H1 (cell line): ENCODE data around the gene INA. TPM values are rescaled to one million over a fixed set of nuclear protein-coding genes. Genes with fewer than 3 reads are reported as not detected.
A peak's percentile ranks its signal among the peaks of the same experiment; 100 is the strongest.

ENCODE experiments used
- CTCF ChIA-PET: fragments of 300-600 bp; sonication (Branson Sonifier 250); formaldehyde crosslinking; loops from one replicate; lab custom pipeline; 2021; ENCODE audit not compliant: partially characterized antibody; lab: Charles Lee
- POLR2A ChIA-PET: fragments of 300-600 bp; sonication (Branson Sonifier 250); formaldehyde crosslinking; loops from one replicate; lab custom pipeline; 2021; ENCODE audit warnings: inconsistent platforms; ENCODE audit not compliant: partially characterized antibody; lab: Charles Lee
- DNase-seq, 2 experiments: peaks; one replicate each; pipeline versions ENCODE4 v3.0.0 to v3.0.0-alpha.2; 2010 to 2022; ENCODE audit warnings: low spot score in 2 of 2, low read depth in 1 of 2, mixed read lengths in 1 of 2
- FAIRE-seq: peaks from 2 replicates; lab custom pipeline; 2011; peaks lifted over from hg19 to GRCh38; lab: Jason Lieb, UNC
- H2AFZ ChIP-seq: 2 replicates; pipeline ENCODE4 v1.8.1; 2012; ENCODE audit warnings: low read length, inconsistent platforms
- H2AK5ac ChIP-seq: 2 replicates; pipeline ENCODE4 v1.6.1; 2013; ENCODE audit warnings: low read depth, low read length
- H2BK120ac ChIP-seq: replicated peaks from 2 replicates; pipeline ENCODE3; 2013; ENCODE audit warnings: low read depth, low read length, inconsistent platforms
- H2BK12ac ChIP-seq: 2 replicates; pipeline ENCODE4 v1.6.1; 2013; ENCODE audit warnings: low read depth, low read length
- H2BK15ac ChIP-seq: 2 replicates; pipeline ENCODE4 v1.6.1; 2013; ENCODE audit warnings: low read length
- H2BK20ac ChIP-seq: 2 replicates; pipeline ENCODE4 v1.6.1; 2013; ENCODE audit warnings: low read length
- H2BK5ac ChIP-seq: 2 replicates; pipeline ENCODE4 v1.6.1; 2013; ENCODE audit warnings: low read depth, low read length
- H3K14ac ChIP-seq: 2 replicates; pipeline ENCODE4 v1.6.1; 2013; ENCODE audit warnings: inconsistent platforms; ENCODE audit not compliant: insufficient read length
- H3K18ac ChIP-seq: 2 replicates; pipeline ENCODE4 v1.6.1; 2013; ENCODE audit warnings: low read length; ENCODE audit errors: extremely low read depth
- H3K23ac ChIP-seq: 2 replicates; pipeline ENCODE4 v1.6.1; 2013; ENCODE audit warnings: inconsistent platforms; ENCODE audit not compliant: insufficient read length
- H3K23me2 ChIP-seq: 2 replicates; pipeline ENCODE4 v1.6.1; 2013; ENCODE audit warnings: low read depth, low read length
- H3K27ac ChIP-seq: 2 replicates; pipeline ENCODE4 v1.6.1; 2011; ENCODE audit warnings: low read depth, low read length, inconsistent platforms
- H3K27me3 ChIP-seq, 4 experiments: replicated peaks in 1 of 4; 1 replicate in 1 of 4; 2 replicates in 3 of 4; pipeline versions ENCODE4 v1.6.1 to v1.8.1; 2011 to 2013; ENCODE audit warnings: low read length in 3 of 4, mild to moderate bottlenecking in 3 of 4, inconsistent platforms in 2 of 4, mixed read lengths in 2 of 4, moderate library complexity in 1 of 4; ENCODE audit not compliant: control insufficient read depth in 3 of 4, insufficient read depth in 3 of 4; ENCODE audit errors: extremely low read depth in 1 of 4
- H3K36me3 ChIP-seq, 4 experiments: 2 replicates each; pipeline versions ENCODE4 v1.6.1 to v1.8.1; 2011 to 2013; ENCODE audit warnings: mild to moderate bottlenecking in 4 of 4, low read length in 3 of 4, moderate library complexity in 2 of 4, control low read depth in 1 of 4, inconsistent platforms in 1 of 4; ENCODE audit not compliant: insufficient read depth in 4 of 4, control insufficient read depth in 2 of 4
- H3K4ac ChIP-seq: replicated peaks from 2 replicates; pipeline ENCODE3; 2013; ENCODE audit warnings: low read length, low read depth, mixed read lengths, inconsistent platforms; ENCODE audit not compliant: insufficient read length
- H3K4me1 ChIP-seq, 4 experiments: replicated peaks in 1 of 4; 1 replicate in 1 of 4; 2 replicates in 3 of 4; pipeline versions ENCODE4 v1.6.1 to v1.8.1; 2011 to 2013; ENCODE audit warnings: low read length in 3 of 4, inconsistent platforms in 2 of 4, mixed read lengths in 1 of 4; ENCODE audit not compliant: insufficient read depth in 4 of 4, control insufficient read depth in 3 of 4
- H3K4me2 ChIP-seq, 2 experiments: 2 replicates each; pipeline versions ENCODE4 v1.6.1 to v1.8.1; 2011 to 2013; ENCODE audit warnings: low read depth in 2 of 2, low read length in 2 of 2, control low read depth in 1 of 2, inconsistent platforms in 1 of 2, mild to moderate bottlenecking in 1 of 2; ENCODE audit not compliant: insufficient read depth in 1 of 2
- H3K4me3 ChIP-seq, 4 experiments: fragments of 200-600, 300-600 bp in 1 of 4; sonication (generic), shearing (Covaris generic), sonication (Bioruptor Twin) in 1 of 4; 2 replicates each; pipeline versions ENCODE4 v1.5.1 to v1.8.1; 2011 to 2016; ENCODE audit warnings: low read length in 4 of 4, low read depth in 3 of 4, control low read depth in 2 of 4, inconsistent platforms in 2 of 4, mild to moderate bottlenecking in 2 of 4, mixed read lengths in 1 of 4, moderate library complexity in 1 of 4; ENCODE audit not compliant: insufficient read depth in 2 of 4; ENCODE audit errors: extremely low read depth in 1 of 4
- H3K56ac ChIP-seq: replicated peaks from 2 replicates; pipeline ENCODE3; 2013; ENCODE audit warnings: low read depth, mild to moderate bottlenecking, mixed read lengths, low read length, inconsistent platforms; ENCODE audit not compliant: insufficient read length
- H3K79me1 ChIP-seq: 2 replicates; pipeline ENCODE4 v1.6.1; 2013; ENCODE audit warnings: low read depth, low read length, control low read depth
- H3K79me2 ChIP-seq, 2 experiments: 2 replicates each; pipeline versions ENCODE4 v1.6.1 to v1.8.1; 2012 to 2013; ENCODE audit warnings: low read length in 2 of 2, mild to moderate bottlenecking in 2 of 2, inconsistent platforms in 1 of 2; ENCODE audit not compliant: insufficient read depth in 2 of 2, control insufficient read depth in 1 of 2
- H3K9ac ChIP-seq, 4 experiments: replicated peaks in 1 of 4; 1 replicate in 1 of 4; 2 replicates in 3 of 4; pipeline versions ENCODE4 v1.6.1 to v1.8.1; 2011 to 2013; ENCODE audit warnings: low read depth in 3 of 4, low read length in 3 of 4, control low read depth in 2 of 4, mild to moderate bottlenecking in 2 of 4, moderate library complexity in 2 of 4, inconsistent platforms in 1 of 4; ENCODE audit errors: extremely low read depth in 1 of 4
- H3K9me3 ChIP-seq, 2 experiments: 2 replicates each; pipeline versions ENCODE4 v1.6.1 to v1.8.1; 2012 to 2013; ENCODE audit warnings: mild to moderate bottlenecking in 2 of 2, moderate library complexity in 2 of 2, control low read depth in 1 of 2, inconsistent platforms in 1 of 2, low read depth in 1 of 2, low read length in 1 of 2, mixed read lengths in 1 of 2; ENCODE audit not compliant: insufficient read depth in 2 of 2
- H4K20me1 ChIP-seq, 2 experiments: replicated peaks in 1 of 2; 2 replicates each; pipeline versions ENCODE3 to v1.8.1; 2011 to 2013; ENCODE audit warnings: inconsistent platforms in 2 of 2, low read length in 2 of 2, mild to moderate bottlenecking in 1 of 2; ENCODE audit not compliant: insufficient read depth in 2 of 2, control insufficient read depth in 1 of 2
- H4K5ac ChIP-seq: 2 replicates; pipeline ENCODE4 v1.6.1; 2013; ENCODE audit warnings: low read length, low read depth, mixed read lengths, inconsistent platforms; ENCODE audit not compliant: insufficient read length
- H4K8ac ChIP-seq: 2 replicates; pipeline ENCODE4 v1.8.0; 2013; ENCODE audit warnings: mild to moderate bottlenecking, moderate library complexity, low read length, inconsistent platforms; ENCODE audit not compliant: insufficient read depth; ENCODE audit errors: extremely low read depth
- H4K91ac ChIP-seq: replicated peaks from 2 replicates; pipeline ENCODE3; 2013; ENCODE audit warnings: low read length, mixed read lengths, inconsistent platforms; ENCODE audit not compliant: insufficient read length
- EZH2 ChIP-seq: fragments of 200-600 bp; sonication (generic); IDR thresholded peaks from 2 replicates; pipeline ENCODE4 v1.7.1; 2012; ENCODE audit warnings: low read depth, mild to moderate bottlenecking, moderate library complexity, low read length, inconsistent platforms; ENCODE audit not compliant: severe bottlenecking
- FOSL1 ChIP-seq: IDR thresholded peaks from 2 replicates; pipeline ENCODE4 v1.6.1; 2011; ENCODE audit warnings: mild to moderate bottlenecking, low read depth, low read length, moderate library complexity; ENCODE audit not compliant: insufficient read depth
- GABPA ChIP-seq: IDR thresholded peaks from 2 replicates; pipeline ENCODE4 v1.6.1; 2011; ENCODE audit warnings: mild to moderate bottlenecking, low read length, moderate library complexity, borderline replicate concordance; ENCODE audit not compliant: insufficient read depth
- KDM1A ChIP-seq: fragments of 200-600, 300-600 bp; sonication (generic); IDR thresholded peaks from 2 replicates; pipeline ENCODE4 v1.7.1; 2016; ENCODE audit warnings: mild to moderate bottlenecking, low read length, borderline replicate concordance
- RAD21 ChIP-seq, 2 experiments: IDR thresholded peaks in 1 of 2; conservative IDR thresholded peaks in 1 of 2; 2 replicates each; pipeline ENCODE4 v1.6.1; 2011; ENCODE audit warnings: low read depth in 2 of 2, low read length in 2 of 2, improper control_type of control experiment in 1 of 2, inconsistent platforms in 1 of 2, mild to moderate bottlenecking in 1 of 2, moderate library complexity in 1 of 2
- RXRA ChIP-seq: IDR thresholded peaks from 2 replicates; pipeline ENCODE4 v1.6.1; 2011; ENCODE audit warnings: low read depth, mild to moderate bottlenecking, low read length, moderate library complexity; ENCODE audit not compliant: insufficient read depth
- SIX5 ChIP-seq: IDR thresholded peaks from 2 replicates; pipeline ENCODE4 v1.6.1; 2011; ENCODE audit warnings: mild to moderate bottlenecking, low read depth, low read length
- SP1 ChIP-seq: IDR thresholded peaks from 2 replicates; pipeline ENCODE4 v1.6.1; 2011; ENCODE audit warnings: low read depth, low read length
- TAF7 ChIP-seq: optimal IDR thresholded peaks from 2 replicates; pipeline ENCODE3; 2011; ENCODE audit warnings: low read depth, mild to moderate bottlenecking, inconsistent platforms, low read length, moderate library complexity, borderline replicate concordance
- USF2 ChIP-seq: IDR thresholded peaks from 2 replicates; pipeline ENCODE4 v1.6.1; 2011; ENCODE audit warnings: low read length, improper control_type of control experiment
- WGBS, 2 experiments: shearing (Covaris generic) in 1 of 2; methylation state at CpG; one replicate each; pipeline versions ENCODE4 v1.1.6 to v1.1.7; 2013 to 2015; ENCODE audit warnings: low lambda C conversion rate in 2 of 2, mixed read lengths in 2 of 2, inconsistent platforms in 1 of 2, low coverage in 1 of 2, missing lambda C conversion rate in 1 of 2; ENCODE audit not compliant: insufficient replicate concordance in 2 of 2, insufficient coverage in 1 of 2, insufficient read length in 1 of 2; ENCODE audit errors: extremely low coverage in 1 of 2, missing lambda C conversion rate in 1 of 2; 5-methylcytosine and 5-hydroxymethylcytosine counted together
- polyA plus RNA-seq, 7 experiments: library from polyadenylated mRNA; depleted of rRNA in 3 of 7; stranded (reverse) in 5 of 7; unstranded in 2 of 7; fragments of >200 nt in 5 of 7; fragments of 200-250 nt in 2 of 7; gene quantifications; 1 replicate in 5 of 7; 2 replicates in 1 of 7; 4 replicates in 1 of 7; pipeline versions ENCODE4 v1.2.1 to v1.2.3, GENCODE V29; 2011 to 2013; ENCODE audit warnings: missing spikeins in 2 of 7, mixed read lengths in 2 of 7
- total RNA-seq: library from RNA; stranded (reverse); fragmentation: NEBNext Ultra II Directional; extraction: Animal tissue kit (Norgen Biotek cat#: 25700); gene quantifications from 2 replicates; pipeline ENCODE4 v1.2.1, GENCODE V29; 2021

INA gene
- total and polyA plus RNA-seq, 2 of the 8 experiments (the other 6 are each of a cell fraction or from before 2014, with no cell fraction given), result 17.1 to 18.1 TPM

DNA sequence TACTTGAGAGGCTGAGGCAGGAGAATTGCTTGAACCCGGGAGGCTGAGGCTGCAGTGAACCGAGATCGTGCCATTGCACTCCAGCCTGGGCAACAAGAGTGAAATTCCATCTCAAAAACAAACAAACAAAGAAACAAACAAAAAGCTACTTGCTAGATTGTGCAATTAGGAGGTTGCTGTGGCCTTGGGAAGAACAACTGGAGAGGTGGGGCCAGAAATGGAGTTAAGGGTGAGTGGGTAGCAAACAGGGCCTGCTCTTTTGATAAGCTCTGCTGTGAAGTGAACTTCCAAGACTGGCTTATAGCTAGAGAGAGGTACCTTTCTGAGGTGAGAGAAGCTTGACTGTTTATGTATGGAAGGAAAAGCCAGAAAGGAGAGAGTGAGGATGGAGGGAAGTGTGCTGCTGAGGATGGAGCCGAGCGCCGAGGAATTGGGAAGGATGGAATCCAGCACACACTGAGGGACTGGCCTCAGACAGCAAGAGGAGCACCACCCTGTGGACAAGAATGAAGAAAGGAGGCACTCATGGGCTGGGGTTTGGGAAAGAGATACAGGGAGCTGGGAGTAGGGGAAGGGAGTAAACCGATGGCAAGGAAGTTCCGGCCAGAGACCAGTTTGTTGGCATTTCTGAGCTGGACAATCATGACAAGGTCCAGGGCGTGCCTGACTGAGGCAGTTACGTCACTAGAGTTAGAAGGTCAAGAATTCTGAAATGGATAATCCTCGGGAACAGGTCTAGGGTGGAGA is 38.3 kb upstream of the INA start:
- CTCF ChIA-PET, result interaction anchor here (0.6 to 4.1 kb wide), 47 partner anchors 8 to 1342 kb away, joined by 3 to 29 read pairs (median 4); partner anchors contain the start of gene NT5C2
- Histone ChIP-seq H3K27me3 (no peaks in the 10 kb centered on the region), H3K14ac (no peak overlapping the region), H3K79me2 (no peaks in the 10 kb centered on the region), H3K4ac (no peak overlapping the region), H4K5ac (no peak overlapping the region), H3K4me2 (no peak overlapping the region), H3K9me3 (no peaks in the 10 kb centered on the region), H2BK120ac (no peak overlapping the region), H3K56ac (no peak overlapping the region), H4K91ac (no peak overlapping the region), H3K18ac (0 out of 2 replicates have a peak overlapping the region, but pooled peaks have one; percentile 9), H4K8ac (no peak overlapping the region), H3K27ac (no peak overlapping the region), H3K9ac (no peak overlapping the region), H3K23me2 (no peaks in the 10 kb centered on the region), H3K36me3 (no peaks in the 10 kb centered on the region), H2AFZ (peak overlapping the region; percentile 91; the same call in 1 of the 2 replicates), H3K79me1 (no peaks in the 10 kb centered on the region; the same call in 1 of the 2 replicates), H2BK15ac (no peak overlapping the region; the same call in 1 of the 2 replicates), H2BK20ac (peak overlapping the region; percentile 61), H2AK5ac (no peak overlapping the region; the same call in 1 of the 2 replicates), H4K20me1 (no peaks in the 10 kb centered on the region), H3K4me1 (peaks cover 2 to 8% (median 6%) of the 10 kb centered on the region in 4 experiments; a peak in 6 of 7 replicates), H3K4me3 (no peak overlapping the region), H2BK5ac (no peak overlapping the region; the same call in 1 of the 2 replicates), H2BK12ac (no peak overlapping the region; the same call in 1 of the 2 replicates), H3K23ac (no peak overlapping the region)
- no peak for FAIRE-seq
- DNase-seq, result peak in 1 of 2 experiments; percentile 39
- POLR2A ChIA-PET, result interaction anchor here (0.6 to 2.2 kb wide), 7 partner anchors 8 to 98 kb away, joined by 3 to 10 read pairs (median 4); partner anchors contain the start of gene NT5C2
- 74% methylated on average over 11 of the region's 11 CpGs; no CpG with 5 or more reads in 1 of the 2 experiments for WGBS, 2 experiments
- TF ChIP-seq RAD21 (IDR thresholded peaks at IDR 0.05 in 1 of 2, conservative IDR thresholded peaks at IDR 0.05 in 1 of 2; ENCODE audit: low read depth in 2 of 2, low read length in 2 of 2) (peak; percentile 86), TAF7 (no peak), SP1 (no peak), EZH2 (no peak), FOSL1 (no peak), SIX5 (no peak), GABPA (no peak), USF2 (no peak), RXRA (no peak), KDM1A (no peak)
